ENCODE measurements around the gene RPS6KA1.

DNA sequence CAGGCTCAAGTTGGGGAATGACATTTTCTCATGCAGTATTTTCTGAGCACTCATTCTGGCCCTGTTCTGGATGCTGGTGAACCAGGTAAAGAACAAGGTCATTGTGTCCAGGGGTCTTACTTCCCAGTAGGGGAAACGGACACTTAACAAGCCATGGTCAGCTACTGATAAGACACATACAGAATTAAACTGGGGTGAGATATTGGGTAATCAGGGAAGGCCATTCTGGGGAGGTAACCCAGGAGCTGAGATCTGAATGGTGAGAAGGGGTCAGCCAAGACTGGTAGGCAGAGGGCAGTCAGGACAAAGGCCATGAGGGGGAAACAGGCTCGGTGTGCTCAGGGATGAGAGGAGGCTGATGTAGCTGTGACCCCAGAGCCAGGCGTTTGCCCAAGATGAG is 45.8 kb downstream of the RPS6KA1 start:
- TF ChIP-seq SUZ12 (IDR thresholded peaks at IDR 0.05; ENCODE audit: extremely low read depth, insufficient read depth, insufficient read length), result no peak
- TF ChIP-seq ZNF274 (IDR thresholded peaks at IDR 0.05; ENCODE audit: low read depth, low read length), result no peak
